ENCODE data around the gene PPOX.

Gene PPOX

GRCh38 chr1:161161652-161162051, 4.6 kb upstream of the PPOX start:
- Histone ChIP-seq H3K4me3 (ENCODE audit: low read depth, low read length, poor library complexity, severe bottlenecking) (no peak overlapping the region), H3K27ac (ENCODE audit: low read depth, low read length, poor library complexity, severe bottlenecking) (no peak overlapping the region), H3K9ac (ENCODE audit: low read length) (no peak overlapping the region), H3K36me3 (ENCODE audit: insufficient read depth, low read length) (peaks cover 51% of the 10 kb centered on the region; the same call in 1 of the 2 replicates), H3K9me3 (ENCODE audit: low read length) (no peaks in the 10 kb centered on the region), H3K79me2 (ENCODE audit: insufficient read depth, low read length) (no peaks in the 10 kb centered on the region), H4K20me1 (ENCODE audit: insufficient read depth, low read length) (no peaks in the 10 kb centered on the region), H3F3A (ENCODE audit: insufficient read depth, low read length) (peaks cover 9% of the 10 kb centered on the region), H3K9me2 (ENCODE audit: low read depth, low read length) (no peaks in the 10 kb centered on the region), H2AFZ (ENCODE audit: low read length) (no peak overlapping the region), H3K4me2 (ENCODE audit: low read length) (no peak overlapping the region), H3K27me3 (ENCODE audit: insufficient read depth, low read length) (no peaks in the 10 kb centered on the region), H3K4me1 (ENCODE audit: insufficient read depth, low read length, severe bottlenecking) (peaks cover 40% of the 10 kb centered on the region)
- TF ChIP-seq EZH2 (IDR thresholded peaks at IDR 0.05; ENCODE audit: borderline replicate concordance, low read length) = no peak

GRCh38 chr1:161162052-161162451, 4.2 kb upstream of the PPOX start:
- Histone ChIP-seq H3K4me2 (ENCODE audit: low read length) (no peak overlapping the region), H3K79me2 (ENCODE audit: insufficient read depth, low read length) (no peaks in the 10 kb centered on the region), H3F3A (ENCODE audit: insufficient read depth, low read length) (peaks cover 9% of the 10 kb centered on the region), H3K4me3 (ENCODE audit: low read depth, low read length, poor library complexity, severe bottlenecking) (no peak overlapping the region), H3K36me3 (ENCODE audit: insufficient read depth, low read length) (peaks cover 51% of the 10 kb centered on the region; the same call in 1 of the 2 replicates), H3K9me3 (ENCODE audit: low read length) (no peaks in the 10 kb centered on the region), H3K9me2 (ENCODE audit: low read depth, low read length) (no peaks in the 10 kb centered on the region), H3K27me3 (ENCODE audit: insufficient read depth, low read length) (no peaks in the 10 kb centered on the region), H3K27ac (ENCODE audit: low read depth, low read length, poor library complexity, severe bottlenecking) (no peak overlapping the region), H2AFZ (ENCODE audit: low read length) (no peak overlapping the region), H3K4me1 (ENCODE audit: insufficient read depth, low read length, severe bottlenecking) (peaks cover 44% of the 10 kb centered on the region), H3K9ac (ENCODE audit: low read length) (no peak overlapping the region), H4K20me1 (ENCODE audit: insufficient read depth, low read length) (no peaks in the 10 kb centered on the region)
- TF ChIP-seq CTCF (IDR thresholded peaks at IDR 0.05; ENCODE audit: low read length) (no peak), EZH2 (IDR thresholded peaks at IDR 0.05; ENCODE audit: borderline replicate concordance, low read length) (no peak)

GRCh38 chr1:161162806-161163205, 3.4 kb upstream of the PPOX start:
- Histone ChIP-seq H3F3A (ENCODE audit: insufficient read depth, low read length) (peaks cover 9% of the 10 kb centered on the region), H3K79me2 (ENCODE audit: insufficient read depth, low read length) (no peaks in the 10 kb centered on the region), H3K27ac (ENCODE audit: low read depth, low read length, poor library complexity, severe bottlenecking) (no peak overlapping the region), H3K9me2 (ENCODE audit: low read depth, low read length) (no peaks in the 10 kb centered on the region), H3K27me3 (ENCODE audit: insufficient read depth, low read length) (no peaks in the 10 kb centered on the region), H3K9ac (ENCODE audit: low read length) (no peak overlapping the region), H4K20me1 (ENCODE audit: insufficient read depth, low read length) (no peaks in the 10 kb centered on the region), H3K4me2 (ENCODE audit: low read length) (no peak overlapping the region), H3K36me3 (ENCODE audit: insufficient read depth, low read length) (peaks cover 46% of the 10 kb centered on the region; the same call in 1 of the 2 replicates), H3K4me1 (ENCODE audit: insufficient read depth, low read length, severe bottlenecking) (peaks cover 48% of the 10 kb centered on the region), H3K4me3 (ENCODE audit: low read depth, low read length, poor library complexity, severe bottlenecking) (no peak overlapping the region), H2AFZ (ENCODE audit: low read length) (no peak overlapping the region), H3K9me3 (ENCODE audit: low read length) (no peaks in the 10 kb centered on the region)
- TF ChIP-seq CTCF (IDR thresholded peaks at IDR 0.05; ENCODE audit: low read length) (no peak), EZH2 (IDR thresholded peaks at IDR 0.05; ENCODE audit: borderline replicate concordance, low read length) (no peak)

DNA sequence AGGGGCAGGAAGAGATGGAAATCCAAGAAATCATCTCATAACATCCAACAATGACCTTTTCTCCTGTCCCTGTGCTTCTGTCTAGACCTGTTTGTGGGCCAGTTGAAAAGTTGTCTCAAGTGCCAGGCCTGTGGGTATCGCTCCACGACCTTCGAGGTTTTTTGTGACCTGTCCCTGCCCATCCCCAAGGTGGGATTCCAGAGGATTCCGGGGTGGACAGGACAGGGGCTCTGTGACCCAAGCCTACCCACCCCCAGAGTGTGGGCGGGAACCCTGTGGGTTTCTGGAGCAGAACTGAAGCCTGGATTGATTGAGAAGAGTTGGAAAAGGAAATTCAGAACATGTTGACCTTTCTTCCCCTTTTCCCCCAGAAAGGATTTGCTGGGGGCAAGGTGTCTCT, 2.4 kb upstream of the PPOX start:
- no peak overlapping the region for H3K4me2 ChIP-seq (ENCODE audit: low read length)
- no peak overlapping the region for H3K4me3 ChIP-seq (ENCODE audit: low read depth, low read length, poor library complexity, severe bottlenecking)
- TF ChIP-seq EZH2 (IDR thresholded peaks at IDR 0.05; ENCODE audit: borderline replicate concordance, low read length) (no peak), CTCF (IDR thresholded peaks at IDR 0.05; ENCODE audit: low read length) (no peak)
- peaks cover 5% of the 10 kb centered on the region for H3F3A ChIP-seq (ENCODE audit: insufficient read depth, low read length)
- no peak overlapping the region for H2AFZ ChIP-seq (ENCODE audit: low read length)
- peaks cover 42% of the 10 kb centered on the region for H3K4me1 ChIP-seq (ENCODE audit: insufficient read depth, low read length, severe bottlenecking)
- no peaks in the 10 kb centered on the region for H3K9me3 ChIP-seq (ENCODE audit: low read length)
- no peaks in the 10 kb centered on the region for H3K9me2 ChIP-seq (ENCODE audit: low read depth, low read length)
- no peak overlapping the region for H3K27ac ChIP-seq (ENCODE audit: low read depth, low read length, poor library complexity, severe bottlenecking)
- no peaks in the 10 kb centered on the region for H4K20me1 ChIP-seq (ENCODE audit: insufficient read depth, low read length)
- no peaks in the 10 kb centered on the region for H3K79me2 ChIP-seq (ENCODE audit: insufficient read depth, low read length)
- H3K36me3 ChIP-seq (ENCODE audit: insufficient read depth, low read length) = peaks cover 37% of the 10 kb centered on the region; the same call in 1 of the 2 replicates
- no peak overlapping the region for H3K9ac ChIP-seq (ENCODE audit: low read length)
- no peaks in the 10 kb centered on the region for H3K27me3 ChIP-seq (ENCODE audit: insufficient read depth, low read length)

All from OCI-LY1 (cell line).